Measurements from ENCODE around the gene SLC26A5. TPM values are rescaled to one million over a fixed set of nuclear protein-coding genes. Genes with fewer than 3 reads are reported as not detected.

SLC26A5 gene
- total RNA-seq, 1 experiment from 2014 or later, result not detected

GRCh38 chr7:103432712-103433111, 13.3 kb downstream of the SLC26A5 start:
- no TSS peak for BruUV-seq (replicated peaks)
- no peak for TF ChIP-seq CTCF (IDR thresholded peaks at IDR 0.05; ENCODE audit: unreplicated experiment)
- Mint-ChIP-seq H3K4me3 (ENCODE audit: unreplicated experiment) (no peak overlapping the region), H3K36me3 (ENCODE audit: insufficient read depth, unreplicated experiment) (no peaks in the 10 kb centered on the region), H3K27me3 (ENCODE audit: insufficient read depth, unreplicated experiment) (peaks cover 39% of the 10 kb centered on the region), H3K4me1 (ENCODE audit: insufficient read depth, unreplicated experiment) (no peaks in the 10 kb centered on the region), H3K9me3 (ENCODE audit: unreplicated experiment) (no peaks in the 10 kb centered on the region), H3K27ac (ENCODE audit: low read depth, unreplicated experiment) (no peak overlapping the region)
- POLR2A ChIA-PET, result no interaction called here
- no peak for DNase-seq (ENCODE audit: unreplicated experiment)
- CTCF ChIA-PET, result no interaction called here
- intact Hi-C loops (cut with micrococcal nuclease), result no loop called here

GRCh38 chr7:103425177-103425576, 20.8 kb downstream of the SLC26A5 start:
- Mint-ChIP-seq H3K4me3 (ENCODE audit: unreplicated experiment) (no peak overlapping the region), H3K4me1 (ENCODE audit: insufficient read depth, unreplicated experiment) (no peaks in the 10 kb centered on the region), H3K27ac (ENCODE audit: low read depth, unreplicated experiment) (no peak overlapping the region), H3K9me3 (ENCODE audit: unreplicated experiment) (no peaks in the 10 kb centered on the region), H3K36me3 (ENCODE audit: insufficient read depth, unreplicated experiment) (no peaks in the 10 kb centered on the region), H3K27me3 (ENCODE audit: insufficient read depth, unreplicated experiment) (peaks cover 36% of the 10 kb centered on the region)
- TF ChIP-seq CTCF (IDR thresholded peaks at IDR 0.05; ENCODE audit: unreplicated experiment), result no peak
- POLR2A ChIA-PET, result no interaction called here
- no peak for DNase-seq (ENCODE audit: unreplicated experiment)
- CTCF ChIA-PET, result interaction anchor here (1.0 kb wide), 1 partner anchor 10 kb away, joined by 4 read pairs; no protein-coding TSS in a partner anchor
- no TSS peak for BruUV-seq (replicated peaks)
- intact Hi-C loops (cut with micrococcal nuclease), result no loop called here

- H3K4me3 Mint-ChIP-seq (ENCODE audit: unreplicated experiment), result no peak overlapping the region
- no peak for DNase-seq (ENCODE audit: unreplicated experiment)
- no peaks in the 10 kb centered on the region for H3K9me3 Mint-ChIP-seq (ENCODE audit: unreplicated experiment)
- no TSS peak for BruUV-seq (replicated peaks)
- no peaks in the 10 kb centered on the region for H3K4me1 Mint-ChIP-seq (ENCODE audit: insufficient read depth, unreplicated experiment)
- H3K36me3 Mint-ChIP-seq (ENCODE audit: insufficient read depth, unreplicated experiment), result no peaks in the 10 kb centered on the region
- H3K27ac Mint-ChIP-seq (ENCODE audit: low read depth, unreplicated experiment), result no peak overlapping the region
- peaks cover 45% of the 10 kb centered on the region for H3K27me3 Mint-ChIP-seq (ENCODE audit: insufficient read depth, unreplicated experiment)
- intact Hi-C loops (cut with micrococcal nuclease), result no loop called here
- no peak for TF ChIP-seq CTCF (IDR thresholded peaks at IDR 0.05; ENCODE audit: unreplicated experiment)
- CTCF ChIA-PET, result interaction anchor here (0.5 to 0.6 kb wide), 2 partner anchors 18 to 79 kb away, joined by 3 to 4 read pairs; no protein-coding TSS in a partner anchor
- POLR2A ChIA-PET, result no interaction called here
These were observed 22.4 kb downstream of the SLC26A5 start for GRCh38 chr7:103423467-103424179.

GRCh38 chr7:103420857-103421384, 25.1 kb downstream of the SLC26A5 start:
- no peak for DNase-seq (ENCODE audit: unreplicated experiment)
- Mint-ChIP-seq H3K4me3 (ENCODE audit: unreplicated experiment) (no peak overlapping the region), H3K4me1 (ENCODE audit: insufficient read depth, unreplicated experiment) (no peaks in the 10 kb centered on the region), H3K9me3 (ENCODE audit: unreplicated experiment) (no peaks in the 10 kb centered on the region), H3K27me3 (ENCODE audit: insufficient read depth, unreplicated experiment) (peaks cover 72% of the 10 kb centered on the region), H3K27ac (ENCODE audit: low read depth, unreplicated experiment) (no peak overlapping the region), H3K36me3 (ENCODE audit: insufficient read depth, unreplicated experiment) (no peaks in the 10 kb centered on the region)
- ChIA-PET CTCF (interaction anchor here (0.8 kb wide), 1 partner anchor 1427 kb away, joined by 3 read pairs; no protein-coding TSS in a partner anchor), POLR2A (interaction anchor here (0.6 kb wide), 1 partner anchor 838 kb away, joined by 3 read pairs; no protein-coding TSS in a partner anchor)
- no TSS peak for BruUV-seq (replicated peaks)
- intact Hi-C loops (cut with micrococcal nuclease), result no loop called here
- TF ChIP-seq CTCF (IDR thresholded peaks at IDR 0.05; ENCODE audit: unreplicated experiment), result no peak
